Medulla oblongata (tissue), 1 donor: ENCODE data around the gene RBM26.
A peak's percentile ranks its signal among the peaks of the same experiment; 100 is the strongest.

Experiments used
- DNase-seq: peaks from one replicate; pipeline ENCODE4 v3.0.0-alpha.2; 2015; ENCODE audit errors: extremely low spot score

Gene RBM26

DNA sequence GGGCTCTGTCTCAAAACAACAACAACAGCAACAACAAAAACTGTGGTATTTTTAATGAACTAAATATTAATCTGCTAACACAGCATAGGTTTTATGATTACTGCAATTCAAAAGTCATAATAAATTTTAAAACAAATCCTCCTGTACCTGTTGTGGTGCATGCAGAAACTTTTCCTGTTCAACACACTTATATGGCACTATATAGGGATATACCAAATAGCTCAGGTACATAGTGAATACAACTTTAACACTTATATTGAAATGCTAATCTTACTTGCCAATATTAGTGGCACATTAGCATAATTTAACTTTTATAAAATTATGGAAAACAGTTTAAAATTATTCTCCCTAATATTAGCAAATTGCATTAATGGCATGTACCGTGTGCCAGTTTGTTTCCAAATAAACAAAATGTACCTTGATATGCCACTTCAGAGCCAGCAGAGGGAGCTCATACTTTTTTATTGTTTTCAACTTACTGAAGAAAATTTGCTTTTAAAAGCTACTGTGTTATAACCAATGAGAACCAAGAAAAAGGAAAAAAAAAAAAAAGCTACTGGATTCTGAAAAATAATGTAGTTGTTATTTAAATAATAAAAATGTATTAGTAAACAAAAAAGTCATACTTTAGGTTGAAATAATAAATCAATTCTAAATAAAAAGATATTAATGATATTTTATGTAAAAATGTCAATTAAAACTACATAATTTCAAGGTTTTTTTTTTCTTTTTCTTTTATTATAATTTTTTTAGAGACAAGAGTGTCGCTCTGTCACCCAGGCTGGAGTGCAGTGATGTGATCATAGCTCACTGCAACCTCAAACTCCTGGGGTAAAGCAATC, 18.0 kb upstream of the RBM26 start:
- peak; percentile 68 for DNase-seq

DNA sequence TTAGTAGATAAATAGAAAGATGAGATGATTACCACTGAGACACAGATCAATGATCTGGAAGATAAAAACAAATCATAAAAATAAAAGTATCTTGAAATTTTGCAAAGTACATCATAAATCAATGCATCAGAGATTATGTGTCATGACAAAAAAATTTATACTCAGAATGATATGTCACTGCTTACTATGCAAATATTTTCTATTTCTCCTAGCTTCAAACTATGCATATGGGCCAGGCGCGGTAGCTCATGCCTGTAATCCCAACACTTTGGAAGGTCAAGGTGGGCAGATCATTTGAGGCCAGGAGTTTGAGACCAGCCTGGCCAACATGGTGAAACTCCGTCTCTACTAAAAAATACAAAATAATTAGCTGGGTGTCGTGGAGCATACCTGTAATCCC, 17.3 kb upstream of the RBM26 start:
- DNase-seq: no peak

DNA sequence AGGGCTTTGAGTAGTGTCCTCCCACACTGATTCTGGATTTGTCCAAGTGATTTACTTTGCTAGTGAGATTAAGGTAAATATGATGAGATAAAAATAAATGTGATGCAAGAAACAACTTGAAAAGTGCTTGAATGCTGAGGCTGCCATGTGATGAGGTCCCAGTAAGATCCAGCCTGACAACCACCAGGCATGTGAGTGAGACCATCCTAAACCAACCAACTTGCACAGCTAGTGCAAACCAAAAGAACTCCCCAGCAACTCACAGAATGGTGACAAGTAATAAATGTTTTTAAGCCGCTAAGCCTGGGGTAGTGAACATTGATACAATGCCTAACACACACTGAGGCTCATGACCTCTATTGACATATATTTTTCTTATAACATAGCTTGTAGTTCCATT, 13.3 kb upstream of the RBM26 start:
- no peak for DNase-seq

DNA sequence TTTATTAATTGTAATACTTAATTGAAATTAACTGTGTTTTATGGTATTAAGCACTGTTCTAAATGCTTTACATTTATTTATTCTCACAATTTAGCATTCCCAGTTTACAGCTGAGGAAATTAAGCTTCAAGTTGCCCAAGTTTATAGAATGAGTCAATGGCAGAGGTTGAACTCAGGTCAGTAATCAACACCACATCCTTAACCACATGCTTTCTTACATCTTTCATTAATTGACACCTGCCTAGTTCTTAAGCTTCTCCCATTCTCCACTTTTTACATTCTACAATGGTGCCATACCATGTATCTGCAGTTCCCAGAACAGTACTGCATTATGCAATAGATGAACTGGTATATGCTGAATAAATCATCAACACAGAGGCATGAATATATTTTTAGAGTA, 11.7 kb upstream of the RBM26 start:
- no peak for DNase-seq

DNA sequence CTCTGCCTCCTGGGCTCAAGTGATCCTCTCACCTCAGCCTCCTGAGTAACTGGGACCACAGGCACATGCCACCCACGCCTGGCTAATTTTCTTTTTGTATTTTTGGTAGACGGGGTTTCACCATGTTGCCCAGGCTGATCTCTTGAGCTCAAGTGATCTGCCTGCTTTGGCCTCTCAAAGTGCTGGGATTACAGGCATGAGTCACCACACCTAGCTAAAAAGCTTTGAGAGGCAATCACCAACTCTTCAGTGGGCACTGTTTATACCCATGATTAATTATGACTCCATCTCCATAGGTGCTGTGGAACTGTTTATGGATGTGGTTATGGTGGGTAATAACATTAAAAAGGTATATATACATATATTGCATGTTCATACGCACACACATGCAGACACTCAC, 7.5 kb upstream of the RBM26 start:
- DNase-seq: no peak

DNA sequence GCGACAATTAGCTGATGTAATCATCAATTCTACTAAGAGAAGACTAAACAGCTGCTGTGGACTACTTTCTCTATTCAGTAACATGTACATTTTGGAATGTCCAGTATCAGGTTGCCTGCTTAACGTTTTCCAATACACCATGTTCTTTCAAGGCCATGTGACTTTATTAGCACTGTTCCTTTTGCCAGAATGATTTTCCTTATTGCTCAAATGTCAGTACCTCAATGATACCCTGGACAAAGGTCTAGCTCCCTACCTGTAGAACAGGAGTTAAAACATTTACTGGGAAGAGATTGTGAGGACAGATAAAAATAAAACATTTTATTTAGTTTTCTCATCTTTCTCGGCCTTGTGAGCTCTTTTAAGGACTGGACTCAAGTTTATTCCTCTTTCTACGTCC, 3.8 kb upstream of the RBM26 start:
- DNase-seq: no peak

DNA sequence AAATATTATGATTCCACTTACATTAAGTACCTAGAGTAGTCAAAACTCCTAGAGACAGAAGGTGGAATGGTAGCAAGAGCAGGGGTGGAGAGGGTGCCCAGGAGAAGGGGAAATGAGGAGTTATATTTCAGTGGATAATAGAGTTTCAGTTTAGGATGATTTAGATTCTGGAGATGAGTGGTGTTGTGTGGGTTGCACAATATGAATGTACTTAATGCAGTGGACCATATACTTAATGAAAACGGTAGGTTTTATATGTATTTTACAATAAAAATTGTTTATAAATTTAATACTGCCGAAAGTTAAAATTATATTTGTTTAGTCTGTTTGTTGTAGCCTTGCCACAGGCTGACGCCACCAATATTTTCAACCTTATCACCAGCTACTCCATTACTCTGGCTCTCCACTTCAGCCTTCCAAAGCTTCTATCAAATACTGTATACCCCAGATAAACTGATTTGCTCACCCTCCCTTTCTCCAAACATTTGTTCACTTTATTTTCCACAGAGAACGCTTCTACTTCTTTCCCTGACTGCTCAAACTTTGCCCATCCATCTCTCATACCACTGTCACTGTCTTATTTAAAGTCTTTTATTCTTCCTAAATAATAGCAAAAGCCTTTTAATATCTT, 1.4 kb upstream of the RBM26 start:
- DNase-seq: no peak

DNA sequence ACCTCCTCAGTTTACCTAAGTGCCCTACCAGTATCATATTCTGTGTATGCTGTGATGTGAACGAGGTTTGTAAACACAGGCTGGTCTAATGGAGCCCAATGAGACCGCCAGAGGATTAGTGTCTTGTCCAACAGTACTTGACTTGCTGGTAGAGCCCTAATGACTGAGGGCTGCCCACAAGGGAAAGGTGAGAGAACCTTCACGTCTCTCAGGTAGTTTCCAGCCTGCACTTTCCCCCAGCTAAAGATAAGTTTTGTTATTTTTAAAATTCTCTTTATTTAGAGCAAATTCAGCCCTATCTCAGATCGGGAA, 498 bp upstream of the RBM26 start:
- no peak for DNase-seq

DNA sequence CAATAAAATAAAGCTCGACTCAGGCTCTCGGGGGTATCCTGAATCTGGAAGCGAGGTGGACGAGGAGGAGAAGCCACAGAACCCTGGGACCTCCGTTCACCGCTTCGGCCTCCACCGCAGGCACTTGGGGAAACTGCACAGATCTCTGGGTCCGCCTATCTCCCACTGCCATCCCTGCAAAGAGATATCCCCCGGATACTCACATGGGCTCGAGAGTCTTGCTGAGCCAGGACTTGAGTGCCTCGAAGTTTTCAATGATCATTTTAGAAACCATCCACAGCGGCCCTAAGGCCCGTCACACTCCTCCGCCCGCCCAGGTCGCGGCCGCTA, 589 bp downstream of the RBM26 start:
- peak; percentile 33 for DNase-seq

DNA sequence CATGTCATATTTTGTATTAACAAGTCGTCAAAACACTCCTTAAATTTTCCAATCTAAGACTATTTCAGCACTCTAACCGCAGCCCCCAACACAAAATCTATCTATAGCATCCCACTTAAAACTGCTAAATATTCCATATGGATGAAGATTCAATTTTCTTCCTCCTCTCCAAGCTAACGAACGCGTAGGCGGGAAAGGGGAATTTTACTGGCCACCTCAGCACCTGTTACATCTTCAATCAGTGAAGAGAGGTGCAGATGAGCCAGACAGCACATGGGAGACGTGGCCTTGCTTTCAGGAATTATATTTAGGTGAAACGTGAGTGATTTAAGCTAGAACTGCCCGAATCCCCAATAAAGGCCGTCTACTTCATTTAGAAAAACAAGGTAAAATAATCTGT, 1.1 kb downstream of the RBM26 start:
- no peak for DNase-seq

DNA sequence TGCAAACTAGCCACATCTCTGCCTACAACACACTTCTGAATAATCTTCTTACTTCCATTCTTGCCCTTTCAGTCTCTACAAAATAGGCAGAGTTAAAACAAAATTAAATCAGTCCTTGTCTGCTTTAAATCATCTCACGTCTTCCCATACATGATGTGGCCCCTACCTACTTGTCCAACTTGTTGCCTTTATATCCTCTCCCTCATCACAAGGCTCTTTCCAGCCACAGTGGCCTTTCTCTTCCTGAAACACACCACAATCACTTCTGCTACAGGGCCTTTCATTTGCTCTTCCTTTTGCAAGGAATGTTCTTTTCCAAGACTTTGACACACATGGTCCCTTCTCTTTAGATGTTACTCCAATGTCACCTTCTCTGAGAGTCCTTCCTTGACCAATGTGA, 1.7 kb downstream of the RBM26 start:
- DNase-seq: no peak

DNA sequence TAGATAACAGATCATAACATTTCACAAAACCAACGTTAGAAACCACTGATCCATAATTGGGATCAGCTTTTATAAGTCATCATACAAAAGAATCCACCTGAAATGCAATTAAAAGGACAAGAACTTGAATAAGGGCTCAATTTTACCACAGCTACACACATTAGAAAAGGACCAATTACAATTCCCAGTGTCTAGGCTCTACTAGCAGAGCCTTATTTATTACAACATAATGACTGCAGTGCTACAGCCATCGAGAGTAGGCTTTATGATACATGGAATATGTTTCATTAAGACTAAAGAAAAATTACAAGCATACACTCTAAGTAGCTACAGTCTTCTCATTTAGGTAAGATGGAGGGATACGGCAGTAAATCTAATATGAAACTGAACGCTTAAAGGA, 2.9 kb downstream of the RBM26 start:
- DNase-seq: no peak

DNA sequence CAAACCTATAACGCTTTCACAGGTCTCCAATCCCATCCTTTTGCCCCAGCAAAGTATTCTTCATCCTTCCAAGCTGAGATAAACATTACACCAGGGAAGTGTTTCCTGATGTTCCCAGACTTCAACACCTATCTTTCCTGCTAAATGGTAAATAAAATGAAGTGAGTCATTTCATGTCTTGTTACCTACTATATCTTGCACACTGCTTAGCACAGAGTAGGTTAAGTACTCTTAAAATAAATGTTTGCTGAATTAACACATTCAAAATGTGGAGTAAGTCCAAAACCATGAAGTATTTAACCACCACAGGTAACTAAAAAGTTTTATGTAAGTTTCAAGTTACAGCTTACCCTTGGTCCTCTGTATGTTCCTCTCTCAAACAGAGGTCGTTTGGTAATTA, 3.4 kb downstream of the RBM26 start:
- DNase-seq: no peak

DNA sequence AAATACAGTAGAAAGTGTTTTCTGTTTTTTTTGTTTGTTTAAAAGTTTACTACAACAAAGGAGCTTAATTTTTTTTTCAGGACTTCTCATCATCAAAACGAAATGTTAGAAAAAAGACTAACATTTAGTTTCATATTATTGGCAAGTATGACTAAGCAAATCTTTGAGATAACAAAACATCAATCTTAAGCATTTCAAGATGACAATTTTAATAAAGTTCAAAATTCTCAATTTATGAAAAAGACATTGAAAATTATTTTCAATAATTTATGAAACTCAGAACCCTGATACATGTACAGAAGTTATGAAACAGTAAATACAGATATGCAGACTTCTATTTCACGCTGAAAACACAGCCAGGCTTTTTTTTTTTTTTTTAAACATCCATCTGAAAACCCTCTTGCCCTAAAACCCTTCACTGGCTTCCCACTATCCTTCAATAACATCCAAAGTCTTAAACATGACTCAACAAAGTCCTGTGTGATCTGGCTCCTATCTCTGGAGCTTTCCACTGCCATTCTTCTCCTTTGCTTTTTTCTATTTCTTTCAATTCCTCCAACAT, 3.9 kb downstream of the RBM26 start:
- DNase-seq: no peak

DNA sequence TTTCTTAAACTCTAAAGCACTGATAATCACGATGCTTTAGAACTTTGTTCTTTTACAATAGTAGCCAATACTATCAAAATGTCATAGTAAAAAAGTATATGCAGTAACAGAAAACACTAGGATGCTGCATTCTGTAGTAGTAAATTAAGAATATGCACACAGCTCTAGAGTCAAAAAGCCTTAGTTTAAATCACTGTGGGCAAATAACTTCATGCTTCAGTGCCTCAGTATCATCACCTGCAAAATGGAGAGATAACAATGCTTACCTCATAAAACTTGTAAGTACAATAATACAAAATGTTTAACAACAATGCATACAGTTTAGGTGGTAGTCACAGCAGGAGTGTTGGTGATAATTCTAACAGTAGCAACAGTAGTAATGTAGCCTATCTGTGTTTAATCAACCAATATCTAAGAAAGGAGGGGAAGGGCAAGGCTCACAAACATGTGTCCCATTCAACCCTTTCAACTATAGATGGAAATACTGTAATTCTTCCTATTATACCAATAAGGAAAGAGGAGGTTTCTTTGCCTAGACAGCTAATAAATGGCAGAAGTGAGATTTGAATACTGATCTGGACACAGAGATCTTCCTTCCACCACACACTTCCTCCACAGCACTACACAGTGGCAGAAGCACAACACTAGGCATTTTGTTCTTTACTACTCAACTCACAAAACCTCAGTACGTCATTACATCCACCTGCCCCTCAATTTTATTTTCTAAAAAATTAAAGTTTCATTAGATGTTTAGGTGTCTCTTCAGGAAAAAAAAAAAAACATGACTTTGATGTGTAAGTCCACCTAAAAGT, 4.6 kb downstream of the RBM26 start:
- no peak for DNase-seq

DNA sequence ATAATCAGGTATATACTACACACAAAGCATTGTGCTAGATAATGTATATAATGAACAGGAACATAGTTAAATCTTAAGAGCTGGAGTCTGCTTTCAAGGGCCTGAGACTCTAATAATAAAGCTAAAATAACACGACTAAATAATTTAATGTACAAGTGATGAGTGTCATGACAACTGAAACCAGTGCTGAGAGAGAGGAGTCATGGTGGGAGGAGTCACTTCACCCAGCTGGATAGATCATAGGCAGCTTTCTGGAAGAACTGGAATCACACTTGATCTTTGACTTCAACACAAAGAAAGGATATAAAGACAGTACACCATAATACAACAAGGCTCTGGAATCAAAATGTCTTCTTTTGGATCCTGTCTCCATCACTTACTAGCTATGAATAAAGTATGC, 7.1 kb downstream of the RBM26 start:
- no peak for DNase-seq

DNA sequence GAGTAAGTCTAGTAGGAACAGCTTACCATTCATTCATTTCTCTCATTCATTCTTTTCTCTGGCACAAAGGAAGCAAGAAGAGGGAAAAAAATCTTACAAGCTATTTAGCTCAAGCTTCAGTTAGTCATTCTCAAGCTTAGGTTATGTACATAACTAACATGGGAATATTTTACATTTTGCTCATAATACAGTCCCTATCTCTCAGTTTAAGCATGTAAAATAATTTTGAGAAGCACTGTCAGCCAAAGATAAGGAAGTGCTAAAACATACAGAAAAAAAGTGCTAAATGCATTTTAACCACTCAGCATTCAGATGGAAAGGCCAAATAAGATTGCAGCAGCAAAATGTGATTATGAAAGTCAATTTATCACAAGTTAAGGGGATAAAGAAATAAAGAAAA, 7.9 kb downstream of the RBM26 start:
- no peak for DNase-seq

DNA sequence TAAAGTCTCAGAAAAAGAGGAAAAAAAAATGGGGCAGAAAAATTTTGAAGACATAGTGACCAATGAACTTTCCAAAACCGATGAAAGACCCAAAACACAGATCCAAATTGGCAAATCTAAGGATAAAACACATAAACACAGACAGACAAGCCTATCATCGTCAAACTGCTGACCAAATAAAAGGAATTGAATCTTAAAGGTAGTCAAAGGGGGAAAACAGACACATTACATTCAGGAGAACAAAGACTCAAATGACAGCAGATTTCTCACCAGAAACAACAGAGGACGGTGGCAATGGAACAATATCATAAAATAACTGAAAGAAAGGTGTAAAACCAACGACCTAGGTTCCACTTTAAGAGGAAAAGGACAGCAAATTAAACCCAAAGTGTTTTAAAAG, 10.2 kb downstream of the RBM26 start:
- DNase-seq: no peak

DNA sequence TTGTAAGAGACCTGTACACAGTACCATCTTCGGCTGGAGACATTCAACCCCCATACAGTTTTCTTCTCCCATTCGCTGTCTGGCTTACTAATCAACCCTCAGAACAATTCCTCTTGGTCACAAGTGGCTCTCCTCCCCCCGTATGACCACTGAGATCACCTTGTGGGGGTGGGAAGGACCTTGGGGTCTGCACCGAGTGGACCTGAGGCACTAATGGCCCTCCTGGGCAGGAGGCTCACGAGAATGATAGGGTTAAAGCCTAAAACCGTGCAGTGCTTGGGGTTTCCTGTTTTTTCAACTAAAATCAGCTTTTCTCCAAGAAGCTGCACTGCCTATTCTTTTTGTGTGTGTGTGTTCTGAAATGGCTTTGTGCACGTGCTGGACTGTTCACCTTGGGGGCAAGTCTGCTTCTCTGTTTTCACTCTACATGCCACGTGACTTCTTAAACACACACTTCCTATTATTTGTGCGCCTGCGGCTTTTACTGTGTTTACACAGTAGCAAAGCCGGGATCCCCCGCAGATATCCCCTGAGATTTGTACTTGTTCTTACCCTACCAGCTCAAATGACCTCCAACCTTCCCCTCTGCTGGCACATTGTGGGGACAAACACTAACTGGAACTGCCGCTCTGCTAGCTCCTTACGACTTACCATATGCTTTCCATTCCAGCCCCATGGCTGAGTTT, 12.3 kb downstream of the RBM26 start:
- no peak for DNase-seq

DNA sequence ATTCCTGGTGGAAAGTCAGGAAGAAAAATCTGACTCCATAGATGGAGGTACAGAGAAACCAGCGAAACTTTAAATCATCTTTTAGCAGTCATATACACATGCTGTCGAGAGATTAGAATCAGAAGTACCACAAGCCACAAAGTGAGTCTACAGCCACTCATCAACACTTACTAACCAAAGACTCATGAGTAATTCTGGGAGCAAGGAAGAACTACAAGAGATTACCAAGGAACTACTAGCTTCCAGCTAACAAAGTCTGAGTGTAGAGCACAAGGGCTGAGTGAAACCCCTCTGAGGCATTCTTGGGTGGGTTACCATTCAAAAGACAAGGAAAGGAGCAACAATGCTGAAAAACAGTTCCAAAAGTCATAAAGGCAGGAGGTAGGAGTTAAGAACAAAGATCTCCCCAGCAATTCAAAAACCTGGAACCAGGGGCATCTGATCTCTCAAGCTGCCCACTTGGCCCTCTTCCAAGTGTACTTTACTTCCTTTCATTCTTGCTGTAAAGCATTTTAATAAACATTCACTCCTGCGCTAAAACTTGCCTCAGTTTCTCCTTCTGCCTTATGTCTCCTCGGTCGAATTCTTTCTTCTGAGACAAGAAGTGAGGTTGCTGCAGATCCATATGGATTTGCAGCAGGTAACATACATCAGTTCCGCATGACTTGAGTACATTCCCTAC, 13.0 kb downstream of the RBM26 start:
- DNase-seq: no peak

DNA sequence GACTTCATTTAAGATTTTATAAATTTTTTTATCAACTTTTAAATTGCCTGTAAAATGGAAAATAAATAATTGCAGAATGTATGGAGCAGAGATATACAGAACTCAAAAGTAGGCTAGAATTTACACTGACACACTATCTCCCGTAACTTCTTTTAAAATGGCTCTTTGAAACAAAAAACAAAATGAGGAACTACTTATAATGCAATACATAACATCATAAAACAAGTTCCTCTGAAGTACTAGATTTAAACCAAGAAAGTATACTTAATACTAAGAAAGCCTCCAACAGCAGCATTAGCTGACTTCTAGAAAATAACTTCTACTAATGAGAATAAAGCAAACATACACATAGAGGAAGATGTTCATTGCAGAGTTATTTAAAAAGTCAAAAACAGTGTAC, 17.0 kb downstream of the RBM26 start:
- DNase-seq: no peak

DNA sequence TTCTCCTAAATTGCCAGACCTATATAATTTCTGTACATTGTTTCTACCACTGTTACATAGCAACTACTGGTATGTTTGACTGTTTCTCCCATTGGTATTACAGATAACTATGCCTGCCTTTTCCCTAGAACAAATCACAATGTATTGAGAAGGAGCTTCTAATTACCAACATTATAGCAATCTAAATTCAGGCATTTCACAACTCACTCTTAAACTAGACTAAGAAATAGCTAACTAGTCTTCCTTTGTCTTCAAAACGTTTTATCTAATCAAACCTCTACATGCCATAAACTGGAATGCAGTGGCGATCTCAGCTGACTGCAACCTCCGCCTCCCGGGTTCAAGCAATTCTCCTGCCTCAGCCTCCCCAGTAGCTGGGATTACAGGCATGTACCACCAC, 18.2 kb downstream of the RBM26 start:
- no peak for DNase-seq
